Ishikawa (cell line): ENCODE data around the gene EPC2.

Source experiments
- CEBPB ChIP-seq: IDR thresholded peaks from 2 replicates; pipeline ENCODE4 v1.6.1; 2012
- CREB1 ChIP-seq: IDR thresholded peaks from 2 replicates; pipeline ENCODE4 v1.6.1; 2012; ENCODE audit warnings: low read depth
- EGR1 ChIP-seq: IDR thresholded peaks from 2 replicates; pipeline ENCODE4 v1.6.1; 2012
- EP300 ChIP-seq: IDR thresholded peaks from 2 replicates; pipeline ENCODE4 v1.6.1; 2012; ENCODE audit warnings: borderline replicate concordance
- FOXM1 ChIP-seq: IDR thresholded peaks from 2 replicates; pipeline ENCODE4 v1.6.1; 2012; ENCODE audit warnings: low read depth, borderline replicate concordance
- NFIC ChIP-seq: IDR thresholded peaks from 2 replicates; pipeline ENCODE4 v1.6.1; 2012
- RAD21 ChIP-seq: IDR thresholded peaks from 2 replicates; pipeline ENCODE4 v1.6.1; 2012; ENCODE audit warnings: low read depth
- TAF1 ChIP-seq: IDR thresholded peaks from 2 replicates; pipeline ENCODE4 v1.6.1; 2012; ENCODE audit warnings: low read depth, mild to moderate bottlenecking
- TCF12 ChIP-seq: IDR thresholded peaks from 2 replicates; pipeline ENCODE4 v1.6.1; 2012; ENCODE audit warnings: low read depth
- TEAD4 ChIP-seq: IDR thresholded peaks from 2 replicates; pipeline ENCODE4 v1.6.1; 2012
- YY1 ChIP-seq: IDR thresholded peaks from 2 replicates; pipeline ENCODE4 v1.6.1; 2012; ENCODE audit warnings: low read depth
- ZBTB7A ChIP-seq: IDR thresholded peaks from 2 replicates; pipeline ENCODE4 v1.6.1; 2012; ENCODE audit warnings: low read depth
- TF ChIP-seq, protein P1 (sequence below): IDR thresholded peaks from 2 replicates; pipeline ENCODE4 v1.6.1; 2012; ENCODE audit warnings: low read depth, mild to moderate bottlenecking
- TF ChIP-seq, protein P2 (sequence below): IDR thresholded peaks from 2 replicates; pipeline ENCODE4 v1.6.1; 2012
- TF ChIP-seq, protein P3 (sequence below): IDR thresholded peaks from 2 replicates; pipeline ENCODE4 v1.6.1; 2012

Gene EPC2

DNA sequence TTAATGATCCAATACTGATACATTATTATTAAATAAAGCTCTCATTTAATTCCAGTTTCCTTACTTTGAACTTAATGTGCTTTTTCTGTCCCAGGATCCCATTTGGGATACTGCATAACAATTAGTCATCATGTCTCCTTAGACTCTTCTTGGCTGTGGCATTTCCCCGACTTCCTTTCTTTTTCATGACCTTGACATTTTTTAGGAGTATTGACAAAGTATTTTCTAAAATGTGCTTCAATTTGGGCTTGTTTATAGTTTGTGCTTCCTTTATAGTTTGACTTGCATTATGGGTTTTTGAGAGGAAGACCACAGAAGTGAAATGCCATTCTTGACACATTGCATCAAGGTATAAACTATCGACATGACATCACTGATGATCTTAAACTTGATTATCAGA is 184.4 kb downstream of the EPC2 start:
- TF ChIP-seq, protein P1, sequence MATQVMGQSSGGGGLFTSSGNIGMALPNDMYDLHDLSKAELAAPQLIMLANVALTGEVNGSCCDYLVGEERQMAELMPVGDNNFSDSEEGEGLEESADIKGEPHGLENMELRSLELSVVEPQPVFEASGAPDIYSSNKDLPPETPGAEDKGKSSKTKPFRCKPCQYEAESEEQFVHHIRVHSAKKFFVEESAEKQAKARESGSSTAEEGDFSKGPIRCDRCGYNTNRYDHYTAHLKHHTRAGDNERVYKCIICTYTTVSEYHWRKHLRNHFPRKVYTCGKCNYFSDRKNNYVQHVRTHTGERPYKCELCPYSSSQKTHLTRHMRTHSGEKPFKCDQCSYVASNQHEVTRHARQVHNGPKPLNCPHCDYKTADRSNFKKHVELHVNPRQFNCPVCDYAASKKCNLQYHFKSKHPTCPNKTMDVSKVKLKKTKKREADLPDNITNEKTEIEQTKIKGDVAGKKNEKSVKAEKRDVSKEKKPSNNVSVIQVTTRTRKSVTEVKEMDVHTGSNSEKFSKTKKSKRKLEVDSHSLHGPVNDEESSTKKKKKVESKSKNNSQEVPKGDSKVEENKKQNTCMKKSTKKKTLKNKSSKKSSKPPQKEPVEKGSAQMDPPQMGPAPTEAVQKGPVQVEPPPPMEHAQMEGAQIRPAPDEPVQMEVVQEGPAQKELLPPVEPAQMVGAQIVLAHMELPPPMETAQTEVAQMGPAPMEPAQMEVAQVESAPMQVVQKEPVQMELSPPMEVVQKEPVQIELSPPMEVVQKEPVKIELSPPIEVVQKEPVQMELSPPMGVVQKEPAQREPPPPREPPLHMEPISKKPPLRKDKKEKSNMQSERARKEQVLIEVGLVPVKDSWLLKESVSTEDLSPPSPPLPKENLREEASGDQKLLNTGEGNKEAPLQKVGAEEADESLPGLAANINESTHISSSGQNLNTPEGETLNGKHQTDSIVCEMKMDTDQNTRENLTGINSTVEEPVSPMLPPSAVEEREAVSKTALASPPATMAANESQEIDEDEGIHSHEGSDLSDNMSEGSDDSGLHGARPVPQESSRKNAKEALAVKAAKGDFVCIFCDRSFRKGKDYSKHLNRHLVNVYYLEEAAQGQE, result no peak

DNA sequence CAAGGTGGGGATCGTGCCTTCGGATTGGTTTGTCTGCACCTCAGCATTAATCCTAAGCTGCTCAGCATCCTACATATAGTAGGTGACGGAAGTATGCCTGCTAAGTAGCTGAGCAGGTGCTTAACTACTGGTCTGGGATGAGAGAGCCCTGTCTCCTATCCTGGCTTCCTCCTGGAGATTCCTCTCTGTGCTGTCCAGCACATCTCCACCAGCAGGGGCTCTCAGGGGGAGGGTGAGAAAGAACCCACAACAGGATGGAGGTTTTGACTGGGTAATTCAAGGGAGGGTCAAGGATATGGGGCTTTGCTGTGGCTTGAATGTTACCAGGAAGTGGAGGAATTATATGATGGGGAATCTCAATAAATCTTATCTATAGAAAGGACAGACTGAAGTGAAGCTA is 185.1 kb downstream of the EPC2 start:
- TF ChIP-seq NFIC (no peak), TCF12 (no peak), YY1 (no peak), CREB1 (no peak), RAD21 (no peak), TEAD4 (no peak), CEBPB (no peak), EP300 (no peak), FOXM1 (no peak), EGR1 (no peak)
- TF ChIP-seq, protein P2, sequence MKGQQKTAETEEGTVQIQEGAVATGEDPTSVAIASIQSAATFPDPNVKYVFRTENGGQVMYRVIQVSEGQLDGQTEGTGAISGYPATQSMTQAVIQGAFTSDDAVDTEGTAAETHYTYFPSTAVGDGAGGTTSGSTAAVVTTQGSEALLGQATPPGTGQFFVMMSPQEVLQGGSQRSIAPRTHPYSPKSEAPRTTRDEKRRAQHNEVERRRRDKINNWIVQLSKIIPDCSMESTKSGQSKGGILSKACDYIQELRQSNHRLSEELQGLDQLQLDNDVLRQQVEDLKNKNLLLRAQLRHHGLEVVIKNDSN, result no peak

DNA sequence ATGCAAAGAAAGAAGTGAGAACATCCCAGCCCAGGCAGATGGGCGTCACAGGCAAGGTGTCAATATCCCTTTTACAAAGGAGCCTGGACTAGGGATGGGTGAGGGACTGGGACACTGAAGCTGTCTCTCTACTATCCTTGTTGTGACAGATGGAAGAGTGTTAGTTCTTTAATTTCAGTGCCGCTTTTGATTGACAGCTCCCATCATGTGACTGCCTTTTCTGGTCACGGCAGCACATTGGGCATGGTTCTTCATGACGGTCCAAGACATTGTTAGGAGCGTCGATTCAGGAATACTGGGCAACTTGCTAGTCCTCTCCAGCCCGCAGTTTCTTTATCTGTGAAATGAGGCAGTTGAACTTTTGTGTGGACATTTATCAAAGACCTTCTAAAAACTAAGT is 188.1 kb downstream of the EPC2 start:
- TF ChIP-seq, protein P2, result no peak
- no peak for TF ChIP-seq TCF12
- no peak for TF ChIP-seq TEAD4
- no peak for TF ChIP-seq EP300
- no peak for TF ChIP-seq EGR1
- no peak for TF ChIP-seq ZBTB7A
- no peak for TF ChIP-seq NFIC
- TF ChIP-seq TAF1, result no peak
- TF ChIP-seq RAD21, result no peak
- TF ChIP-seq FOXM1, result no peak
- TF ChIP-seq, protein P1, result no peak
- TF ChIP-seq, protein P3, sequence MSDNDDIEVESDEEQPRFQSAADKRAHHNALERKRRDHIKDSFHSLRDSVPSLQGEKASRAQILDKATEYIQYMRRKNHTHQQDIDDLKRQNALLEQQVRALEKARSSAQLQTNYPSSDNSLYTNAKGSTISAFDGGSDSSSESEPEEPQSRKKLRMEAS, result no peak
- no peak for TF ChIP-seq CREB1
- no peak for TF ChIP-seq CEBPB
- TF ChIP-seq YY1, result no peak
